CD4-positive, alpha-beta T cell treated with Interleukin-21 for 1 hour (primary cell): Measurements from ENCODE around the gene EXD3.

ENCODE experiments used
- DNase-seq: peaks from one replicate; pipeline ENCODE4 v3.0.0-alpha.2; 2020

Gene EXD3

DNA sequence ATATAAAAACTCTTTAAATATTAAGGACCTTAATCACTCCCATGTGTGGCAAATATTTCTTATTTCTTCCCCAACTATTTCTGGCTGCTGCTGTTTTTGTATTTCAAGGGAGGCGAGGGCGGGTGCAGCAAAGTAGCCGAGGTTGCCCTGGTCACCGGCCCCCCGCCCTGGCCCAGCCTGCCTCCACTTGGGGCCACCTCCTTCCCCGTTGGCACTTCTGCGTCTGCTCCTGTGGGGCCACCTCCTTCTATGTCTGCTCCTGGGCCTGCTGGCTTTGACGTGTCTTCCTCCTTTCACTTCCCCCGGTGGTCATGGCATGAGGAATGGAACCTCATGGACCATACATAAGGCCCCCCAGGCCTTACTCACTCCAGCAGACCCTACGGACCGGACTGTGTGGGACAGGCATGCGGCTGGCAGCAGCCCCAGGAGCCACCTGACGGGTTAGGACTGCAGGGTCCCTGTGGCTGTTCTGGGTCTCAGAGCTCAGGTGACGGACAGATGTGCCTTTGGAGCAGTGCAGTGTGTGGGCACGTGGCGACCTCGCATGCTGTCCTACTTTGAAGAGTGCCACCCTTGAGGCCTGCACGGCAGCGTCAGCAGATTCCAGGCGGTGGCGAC lies 24.0 kb upstream of the EXD3 start:
- no peak for DNase-seq

DNA sequence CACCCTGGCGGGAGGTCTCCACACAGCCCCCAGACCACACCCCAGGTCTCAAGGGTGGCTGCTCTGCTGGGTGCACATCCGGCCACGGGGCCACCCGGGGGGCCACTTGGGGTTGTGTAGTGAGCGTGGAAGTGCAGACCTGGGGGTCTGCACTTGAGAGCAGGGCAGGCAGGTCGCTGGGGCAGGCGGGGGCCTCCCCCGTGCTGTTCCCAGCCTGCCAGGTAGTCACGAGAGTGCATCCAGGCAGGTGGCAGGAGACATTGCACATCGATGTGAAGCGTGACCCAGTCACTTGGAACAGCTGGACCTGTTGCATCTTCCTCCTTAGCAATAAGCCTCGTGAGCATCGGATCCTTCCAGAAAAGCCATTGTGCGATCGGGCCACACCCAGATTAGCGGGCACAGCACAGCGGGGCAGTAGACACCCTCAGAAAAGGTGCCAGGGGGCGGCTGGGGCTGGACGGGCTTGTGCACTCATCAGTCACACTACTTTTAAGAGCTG lies 23.0 kb upstream of the EXD3 start:
- DNase-seq: no peak

DNA sequence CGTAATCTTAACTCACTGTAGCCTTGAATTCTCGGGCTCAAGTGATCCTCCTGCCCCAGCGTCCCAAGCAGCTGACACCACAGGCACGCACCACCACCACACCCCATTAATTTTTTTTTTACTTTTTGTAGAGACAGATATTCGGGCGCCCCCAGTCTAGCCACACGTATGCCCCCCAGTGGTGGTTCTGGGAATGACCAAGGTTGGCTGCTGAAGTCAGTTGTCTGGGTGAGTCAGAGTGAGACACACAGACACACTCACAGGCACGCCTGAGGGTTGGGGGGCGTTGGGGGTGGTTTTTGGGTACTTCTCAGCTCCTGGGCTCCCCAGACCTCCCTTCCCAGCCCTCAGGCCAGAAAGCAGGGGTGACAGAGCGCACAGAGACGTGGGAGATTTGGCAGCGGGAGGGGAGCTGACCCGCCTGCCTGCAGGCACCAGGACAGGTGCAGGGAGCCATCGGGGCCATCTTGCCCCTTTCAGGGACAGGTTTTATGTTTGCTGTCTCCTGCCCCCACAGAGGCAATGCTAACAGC lies 22.4 kb upstream of the EXD3 start:
- DNase-seq: peak; percentile 89

DNA sequence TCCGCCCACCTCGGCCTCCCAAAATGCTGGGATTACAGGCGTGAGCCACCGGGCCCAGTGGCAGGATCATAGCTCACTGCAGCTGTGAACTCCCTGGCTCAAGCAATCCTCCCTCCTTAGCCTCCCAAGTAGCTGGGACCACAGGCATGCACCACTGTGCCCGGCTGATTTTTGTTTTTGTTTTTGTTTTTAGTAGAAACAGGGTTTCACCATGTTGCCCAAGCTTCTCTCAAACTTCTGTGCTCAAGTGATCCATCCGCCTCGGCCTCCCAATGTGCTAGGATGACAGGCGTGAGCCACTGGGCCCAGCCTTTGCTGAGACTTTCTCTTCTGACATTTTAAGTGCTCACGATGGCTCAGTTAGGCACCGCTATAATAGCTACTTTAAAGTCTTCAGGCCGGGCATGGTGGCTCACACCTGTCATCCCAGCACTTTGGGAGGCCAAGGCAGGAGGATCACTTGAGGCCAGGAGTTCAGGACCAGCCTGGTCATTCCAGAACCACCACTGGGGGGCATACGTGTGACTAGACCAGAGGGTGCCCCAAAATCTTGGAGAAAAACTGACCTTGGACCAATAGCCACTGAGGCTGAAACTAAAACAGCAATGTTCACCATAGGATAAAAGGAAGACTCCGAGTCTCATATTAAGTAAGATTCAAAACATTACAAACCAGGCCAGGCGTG lies 21.3 kb upstream of the EXD3 start:
- no peak for DNase-seq

DNA sequence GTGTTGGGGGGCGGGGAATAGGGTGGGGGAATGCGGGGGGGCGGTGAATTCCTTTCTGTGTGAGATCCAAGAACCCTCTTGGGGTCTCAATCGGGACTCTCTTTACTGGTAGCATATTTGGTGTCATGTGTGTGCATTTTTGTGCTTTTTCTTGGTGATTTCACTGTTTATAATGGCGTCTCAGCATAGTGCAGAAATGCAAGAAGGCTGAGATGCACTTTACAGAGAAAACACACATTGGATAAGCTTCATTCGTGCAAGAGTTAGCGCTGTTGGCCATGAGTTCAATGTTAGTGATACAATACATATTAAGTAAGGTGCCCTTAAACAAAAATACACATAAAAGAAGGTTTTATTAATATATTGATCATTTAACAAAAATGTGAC lies 19.0 kb upstream of the EXD3 start:
- no peak for DNase-seq

DNA sequence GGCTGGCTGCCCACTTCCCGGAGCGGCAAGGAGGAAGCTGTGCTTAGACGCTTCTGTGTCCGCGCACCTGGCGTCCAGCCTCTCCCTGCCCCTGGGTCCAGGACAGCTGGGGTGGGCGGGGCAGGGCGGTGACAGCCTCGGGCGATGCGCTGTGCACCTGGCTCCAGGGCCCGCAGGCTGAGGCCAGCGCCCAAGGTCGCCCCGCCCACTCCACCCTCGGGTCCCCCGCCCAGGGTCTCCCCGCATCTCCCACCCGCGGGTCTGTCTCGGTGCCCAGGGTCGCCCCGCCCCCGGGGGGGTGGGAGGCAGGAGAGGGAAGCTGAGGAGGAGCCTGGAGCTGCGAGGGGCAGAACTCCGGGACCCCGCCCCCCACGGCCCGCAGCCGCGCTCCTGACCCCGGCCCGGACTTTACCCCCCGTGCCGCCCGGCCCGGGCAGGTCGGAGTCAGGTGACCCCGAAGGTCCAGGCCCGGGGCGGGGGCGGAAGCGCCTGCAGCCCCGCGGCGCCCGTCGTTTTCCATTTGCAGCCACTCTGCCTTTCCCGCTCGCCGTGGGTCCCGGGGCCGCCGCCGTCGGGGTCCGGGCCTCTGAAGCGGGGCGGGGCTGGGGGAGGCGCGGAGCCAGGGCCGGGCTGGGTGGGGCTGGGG lies 18.4 kb upstream of the EXD3 start, which contains the start of gene ENTPD8:
Gene ENTPD8, minus strand, starts transcription at position 69 of the 646 bp plus-strand sequence. CDS start 3,072 bp downstream, outside the sequence.
- DNase-seq: no peak

DNA sequence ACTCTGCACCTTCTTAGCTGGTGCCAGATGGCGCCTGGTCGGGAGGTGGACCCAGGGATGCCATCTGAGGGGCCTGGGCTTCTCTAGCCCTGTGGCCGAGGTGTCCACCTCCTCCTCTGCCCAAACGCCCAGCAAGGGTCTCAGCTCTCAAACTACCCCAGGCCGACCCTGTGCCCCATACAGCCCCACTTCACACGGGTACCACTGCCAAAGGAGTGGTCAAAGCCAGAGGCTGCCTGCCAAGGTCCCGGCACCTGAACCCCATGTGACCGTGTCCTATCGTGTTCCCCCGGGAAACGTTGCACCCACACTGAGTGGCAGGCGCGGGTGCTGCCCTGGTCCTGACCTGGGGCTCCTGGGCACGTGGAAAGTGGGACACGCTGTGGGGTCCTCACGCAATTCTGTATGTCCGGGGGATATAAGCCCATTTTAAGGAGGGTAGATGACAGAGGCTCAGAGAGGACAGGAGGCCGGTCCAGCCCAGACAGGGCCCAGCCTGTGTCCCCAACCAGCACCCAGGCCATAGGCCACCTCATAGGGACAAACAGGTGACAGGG lies 16.3 kb upstream of the EXD3 start:
- DNase-seq: no peak

DNA sequence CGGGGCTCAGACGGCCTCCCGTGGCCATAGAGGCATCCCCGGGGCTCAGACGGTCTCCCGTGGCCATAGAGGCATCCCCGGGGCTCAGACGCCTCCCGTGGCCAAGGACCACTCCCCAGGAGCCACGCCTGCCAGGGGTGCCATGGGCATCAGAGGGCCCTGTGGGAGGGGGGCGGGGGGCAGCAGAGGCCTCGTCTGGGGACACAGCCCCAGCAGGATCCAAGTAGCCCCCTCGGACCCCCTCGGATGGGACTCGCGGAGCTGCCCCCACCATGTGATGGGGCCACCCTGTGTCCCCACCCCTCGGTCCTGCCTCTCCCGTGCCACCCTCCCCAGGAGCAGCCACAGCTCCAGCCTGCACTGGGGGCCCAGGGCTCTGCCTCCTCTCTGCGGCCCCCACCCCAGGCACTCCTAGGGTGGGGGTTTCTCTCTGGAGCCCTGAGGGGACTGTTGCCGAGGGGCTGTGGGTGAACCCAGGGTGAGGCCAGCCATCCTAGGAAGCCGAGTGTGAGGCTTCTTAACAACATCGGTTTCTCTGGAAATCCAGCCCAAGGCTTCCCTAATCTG lies 15.7 kb upstream of the EXD3 start:
- DNase-seq: no peak

DNA sequence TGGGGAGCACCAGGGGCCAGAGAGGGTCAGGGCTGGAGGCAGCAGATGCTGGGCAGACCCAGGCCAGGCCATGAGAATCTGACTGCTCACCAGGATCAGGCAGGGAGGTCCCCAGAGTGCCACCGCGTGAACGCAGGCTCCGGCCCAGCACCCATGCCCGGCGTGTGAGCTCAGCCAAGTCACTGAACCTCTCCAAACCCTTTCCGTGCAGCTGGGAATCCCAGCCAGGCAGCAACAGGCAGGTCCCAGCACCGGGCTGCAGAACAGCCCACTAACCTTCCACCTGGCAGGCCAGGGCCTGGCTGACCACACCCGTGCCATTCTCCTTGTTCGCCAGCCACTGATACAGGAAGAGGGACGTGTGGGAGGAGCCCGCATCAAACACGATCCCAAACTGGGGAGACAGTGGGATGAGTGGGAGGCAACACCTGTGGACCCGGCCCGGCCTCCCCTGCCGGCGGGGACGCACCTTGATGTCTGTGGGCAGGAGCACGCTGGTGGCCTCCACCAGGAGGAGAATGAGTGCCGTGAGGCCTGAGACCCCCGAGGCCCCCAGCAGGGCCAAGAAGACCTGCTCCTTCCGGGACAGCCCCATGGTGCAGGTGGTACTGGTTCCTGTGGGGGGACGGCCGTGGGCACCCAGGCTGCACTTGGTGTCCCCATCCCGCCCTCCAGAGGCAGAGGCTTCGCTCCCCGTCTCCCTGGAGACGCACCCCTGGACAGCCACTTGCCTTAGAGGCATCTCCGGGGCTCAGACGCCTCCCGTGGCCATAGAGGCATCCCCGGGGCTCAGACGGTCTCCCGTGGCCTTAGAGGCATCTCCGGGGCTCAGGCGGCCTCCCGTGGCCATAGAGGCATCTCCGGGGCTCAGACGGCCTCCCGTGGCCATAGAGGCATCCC lies 15.0 kb upstream of the EXD3 start:
- DNase-seq: no peak

DNA sequence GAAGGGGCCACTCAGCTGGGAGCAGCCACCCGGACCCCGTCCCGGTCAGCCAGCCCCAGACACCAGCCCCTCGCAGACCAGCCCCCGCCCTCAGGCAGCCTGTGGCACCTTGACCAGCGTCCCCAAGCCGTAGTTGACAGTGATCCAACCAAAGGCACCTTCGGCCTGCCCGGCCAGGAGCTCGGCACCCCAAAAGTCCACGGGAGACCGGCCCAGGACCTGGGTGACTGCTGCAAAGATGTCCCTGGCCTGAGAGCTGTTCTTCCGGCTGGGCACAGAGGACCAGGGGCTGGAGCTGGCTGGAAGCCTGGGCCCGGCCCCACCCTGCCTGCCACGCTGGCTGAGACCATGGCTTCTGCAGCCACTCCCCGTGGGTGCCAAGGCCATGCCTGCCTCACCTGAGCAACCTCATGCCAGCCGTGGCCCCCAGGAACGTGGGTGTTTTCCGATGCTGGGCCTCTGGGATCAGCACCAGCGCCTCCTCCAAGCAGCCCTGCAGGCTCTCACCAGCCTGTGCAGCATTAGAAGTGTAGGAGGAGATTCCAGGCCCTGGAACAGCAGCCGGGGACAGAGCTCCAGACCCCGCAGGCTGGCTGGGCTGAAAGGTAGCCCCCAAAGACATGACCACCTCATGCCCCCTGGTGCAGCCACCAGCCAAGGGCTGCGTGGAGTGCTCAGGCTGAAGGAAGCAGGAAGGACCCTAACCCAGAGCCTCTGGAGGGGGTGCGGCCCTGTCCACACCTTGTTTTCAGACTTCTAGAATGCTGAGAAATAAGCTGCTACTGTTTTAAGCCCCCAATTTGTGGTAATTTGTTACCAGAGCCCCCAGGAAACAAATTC lies 14.0 kb upstream of the EXD3 start:
- no peak for DNase-seq

DNA sequence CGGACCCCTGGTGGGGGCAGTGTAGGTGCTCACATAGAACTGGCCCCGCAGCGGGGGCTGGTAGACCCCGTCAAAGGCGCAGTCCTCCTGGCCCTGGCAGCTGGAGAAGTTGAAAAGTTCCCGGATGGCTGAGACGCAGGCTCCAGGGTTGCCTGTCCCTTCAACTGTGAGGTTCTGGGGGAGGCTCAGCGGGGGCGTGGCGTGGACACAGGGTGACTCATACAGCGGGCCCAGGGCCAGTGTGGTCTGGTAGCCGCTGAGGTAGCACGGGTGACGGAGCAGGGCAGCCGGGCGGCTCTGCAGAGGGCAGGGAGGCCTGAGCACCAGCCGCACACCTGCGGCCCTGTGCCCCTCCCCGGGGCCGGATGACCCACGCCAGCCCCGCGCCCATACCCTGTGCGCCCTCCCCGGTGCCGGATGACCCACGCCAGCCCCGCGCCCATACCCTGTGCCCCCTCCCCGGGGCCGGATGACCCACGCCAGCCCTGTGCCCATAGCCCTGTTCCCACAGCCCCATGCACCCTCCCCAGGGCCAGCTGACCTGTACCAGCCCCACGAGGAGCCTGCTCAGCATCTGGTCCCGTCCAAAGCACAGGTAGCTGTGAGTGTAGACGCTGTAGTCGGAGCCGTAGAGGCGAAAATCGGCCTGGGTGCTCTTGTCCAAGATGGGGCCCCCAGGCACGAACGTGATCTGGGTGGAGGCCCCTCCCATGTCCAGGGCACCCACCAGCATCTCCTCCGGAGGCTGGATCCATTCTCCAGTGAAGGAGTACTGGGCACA lies 13.2 kb upstream of the EXD3 start:
- no peak for DNase-seq

DNA sequence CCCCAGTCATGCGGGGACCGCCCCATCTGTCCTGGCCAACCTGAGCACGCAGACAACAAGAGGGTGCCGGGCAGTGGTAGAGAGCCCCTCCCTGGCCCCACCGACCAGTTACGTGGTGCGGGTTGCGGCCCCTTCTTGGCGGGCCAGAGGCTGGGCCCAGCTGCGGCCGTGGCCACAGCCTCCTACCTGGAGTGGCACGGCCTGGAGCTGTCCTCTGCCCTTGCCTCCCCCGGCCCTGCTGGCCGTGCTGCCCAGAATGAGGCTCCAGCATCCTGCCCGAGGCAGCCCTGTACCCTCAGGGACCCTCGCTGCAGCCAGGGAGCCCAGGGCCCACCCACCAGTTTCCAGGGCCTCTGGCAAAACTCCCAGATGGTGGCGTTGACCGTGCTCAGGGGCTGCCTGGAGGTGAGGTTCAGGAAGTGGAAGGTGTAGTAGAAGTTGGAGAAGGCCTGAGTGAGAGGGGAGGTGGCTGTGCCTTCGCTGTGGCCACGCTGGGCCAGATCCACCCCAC lies 12.5 kb upstream of the EXD3 start:
- no peak for DNase-seq

DNA sequence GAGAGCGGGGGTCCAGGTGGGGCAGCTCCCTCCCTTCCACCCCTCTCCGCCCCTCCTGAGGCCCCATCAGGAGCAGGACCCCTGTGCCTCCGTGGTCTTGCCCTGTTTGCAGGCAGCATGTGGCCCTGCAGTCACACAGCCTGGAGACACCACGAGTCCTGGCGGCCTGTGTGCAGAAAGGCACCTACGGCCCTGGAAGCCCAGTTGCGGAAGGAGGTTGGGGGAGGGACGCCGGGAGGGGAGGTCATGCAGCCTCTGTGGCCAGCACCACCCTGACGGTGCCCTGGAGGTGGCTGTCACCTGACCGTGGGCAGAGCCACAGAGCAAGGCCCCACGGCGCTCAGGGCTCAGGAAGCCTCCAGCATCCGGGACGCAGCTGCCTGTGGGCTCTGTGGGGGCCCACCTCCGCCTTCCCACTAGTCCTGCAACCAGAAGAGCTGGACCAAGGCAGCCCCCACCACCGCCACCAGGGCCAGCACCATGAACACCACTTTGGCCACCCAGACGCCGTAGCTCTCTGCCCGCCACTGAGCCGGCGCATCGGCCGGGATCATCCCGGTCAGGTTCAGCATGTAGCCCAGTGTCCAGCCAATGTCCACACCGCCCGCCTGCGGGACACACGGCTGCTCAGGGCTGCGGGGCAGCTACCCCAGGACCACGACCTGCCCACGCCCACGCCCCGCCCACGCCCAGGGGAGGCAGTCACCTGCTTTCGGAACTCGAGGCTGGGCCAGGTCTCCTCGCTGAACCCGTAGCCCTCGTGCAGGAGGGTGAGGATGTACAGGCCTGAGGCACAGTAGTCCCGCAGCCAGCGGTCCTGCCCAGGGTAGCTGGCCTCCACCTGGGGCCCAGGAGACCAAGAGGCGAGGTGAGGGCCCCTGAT lies 11.8 kb upstream of the EXD3 start:
- no peak for DNase-seq

DNA sequence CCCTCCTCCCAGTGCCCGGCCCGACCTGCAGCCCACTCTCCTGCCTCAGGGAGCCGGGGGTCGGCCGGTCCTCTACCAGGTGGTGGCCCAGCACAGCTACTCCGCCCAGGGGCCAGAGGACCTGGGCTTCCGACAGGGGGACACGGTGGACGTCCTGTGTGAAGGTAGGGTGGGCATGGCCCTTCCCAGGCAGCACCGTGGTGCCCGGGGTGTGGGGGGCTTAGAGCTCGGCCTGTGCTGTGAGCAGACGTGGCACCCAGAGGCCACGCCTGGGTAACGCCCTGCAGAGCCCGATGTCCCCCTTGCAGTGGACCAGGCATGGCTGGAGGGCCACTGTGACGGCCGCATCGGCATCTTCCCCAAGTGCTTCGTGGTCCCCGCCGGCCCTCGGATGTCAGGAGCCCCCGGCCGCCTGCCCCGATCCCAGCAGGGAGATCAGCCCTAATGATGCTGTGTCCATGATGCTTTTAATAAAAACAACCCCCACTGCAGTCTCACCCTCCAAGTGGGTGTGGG lies 11.0 kb upstream of the EXD3 start:
- no peak for DNase-seq

DNA sequence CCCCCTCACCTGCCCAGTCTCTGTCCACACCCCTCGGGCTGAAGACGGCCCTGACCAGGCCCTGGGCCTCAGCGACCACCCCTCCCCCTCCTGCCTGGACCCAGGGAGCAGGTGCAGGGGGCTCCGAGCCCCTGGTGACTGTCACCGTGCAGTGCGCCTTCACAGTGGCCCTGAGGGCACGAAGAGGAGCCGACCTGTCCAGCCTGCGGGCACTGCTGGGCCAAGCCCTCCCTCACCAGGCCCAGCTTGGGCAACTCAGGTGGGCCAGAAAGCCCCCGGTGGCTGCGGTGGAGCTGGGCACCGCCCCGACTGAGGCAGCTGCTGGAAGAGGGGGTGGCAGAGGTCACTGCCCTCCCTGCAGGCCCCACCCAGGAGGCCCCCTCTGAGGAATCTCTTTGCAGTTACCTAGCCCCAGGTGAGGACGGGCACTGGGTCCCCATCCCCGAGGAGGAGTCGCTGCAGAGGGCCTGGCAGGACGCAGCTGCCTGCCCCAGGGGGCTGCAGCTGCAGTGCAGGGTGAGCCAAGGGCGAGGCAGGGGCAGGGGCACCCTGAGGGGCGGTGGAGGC lies 10.5 kb upstream of the EXD3 start:
- DNase-seq: no peak

DNA sequence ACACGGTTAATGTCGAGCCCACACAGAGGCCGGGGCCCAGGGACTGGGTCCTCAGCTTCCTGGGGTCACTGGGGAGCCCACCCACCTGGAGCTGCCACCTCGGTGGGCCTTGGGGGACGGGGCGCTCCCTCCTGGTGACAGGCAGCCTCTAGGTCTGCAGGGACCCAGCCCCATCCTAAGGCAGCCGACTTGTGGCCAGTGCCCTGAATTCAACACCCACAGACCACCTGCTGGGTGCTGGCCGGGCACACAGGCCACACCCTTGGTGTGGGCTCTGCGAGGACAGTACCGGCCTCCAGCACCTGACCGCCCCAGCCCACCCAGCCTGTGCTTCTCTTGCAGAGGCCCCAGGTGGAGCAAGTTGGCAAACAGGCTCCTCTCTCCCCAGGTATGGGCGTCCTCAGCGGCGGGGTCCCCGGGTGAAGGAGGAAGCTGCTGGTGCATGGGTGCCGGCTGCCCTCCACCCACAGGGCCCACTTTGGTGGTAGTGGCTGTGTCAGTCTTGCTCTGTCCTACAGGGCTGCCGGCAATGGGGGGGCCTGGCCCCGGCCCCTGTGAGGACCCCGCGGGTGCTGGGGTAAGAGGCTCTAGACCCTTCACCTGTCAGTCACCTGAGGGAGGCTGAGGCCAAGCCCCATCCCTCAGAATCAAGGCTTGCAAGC lies 9.9 kb upstream of the EXD3 start:
- no peak for DNase-seq

DNA sequence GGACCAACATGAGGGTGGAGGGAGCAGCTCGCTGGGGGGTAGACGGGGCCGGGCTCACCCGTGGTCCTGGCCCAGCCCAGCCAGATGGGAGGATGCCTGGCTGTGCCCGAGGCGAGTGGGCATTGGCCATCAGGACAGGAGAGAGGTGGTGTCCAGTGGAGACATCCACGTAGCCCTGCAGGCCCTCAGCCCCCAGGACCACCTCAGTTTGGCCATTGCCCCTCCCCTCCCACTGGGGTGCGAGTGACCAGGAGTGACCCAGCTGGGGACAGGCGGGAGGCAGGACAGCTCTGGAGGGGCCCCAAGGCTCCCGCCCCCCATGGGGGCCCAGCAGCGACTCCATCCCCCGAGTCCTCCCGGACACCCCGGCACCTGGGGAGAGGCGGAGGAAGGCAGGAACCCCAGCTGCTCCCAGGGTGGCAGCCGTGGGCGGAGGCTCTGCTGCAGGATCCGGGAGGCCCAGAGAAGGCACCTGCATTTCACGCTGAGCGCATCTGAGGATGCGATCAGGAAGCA lies 8.5 kb upstream of the EXD3 start:
- DNase-seq: no peak
